Left renal cortex interstitium (tissue), 4 donors: ENCODE measurements around the gene LYAR. TPM values are rescaled to one million over a fixed set of nuclear protein-coding genes. Genes with fewer than 3 reads are reported as not detected.
A peak's percentile ranks its signal among the peaks of the same experiment; 100 is the strongest.
"Not testable (repeated sequence)": the region's sequence is repeated elsewhere in the genome, so short reads cannot be mapped to it uniquely, and the experiment has no call there.

Experiments used
- DNase-seq, 4 donors: peaks; one replicate each; pipeline ENCODE4 v3.0.0-alpha.2; 2013; ENCODE audit warnings: low read depth in 4 of 4, low spot score in 2 of 4, missing footprints in 1 of 4
- polyA plus RNA-seq, 4 donors: library from polyadenylated mRNA; unstranded; fragments of 120-200 nt; gene quantifications; one replicate each; pipeline ENCODE4 v1.2.1, GENCODE V29; 2013; ENCODE audit not compliant: insufficient read length in 4 of 4

Gene LYAR
- polyA plus RNA-seq, 4 donors, result 18.3 to 21.5 (median 20.5) TPM

- no peak for DNase-seq
These were observed 20.6 kb downstream of the LYAR start for GRCh38 chr4:4269331-4269731.

GRCh38 chr4:4268776-4269175, 21.2 kb downstream of the LYAR start:
- no peak for DNase-seq

GRCh38 chr4:4267981-4268380, 22.0 kb downstream of the LYAR start:
- DNase-seq, result no peak

GRCh38 chr4:4260185-4260751, 29.7 kb downstream of the LYAR start:
- no peak for DNase-seq

GRCh38 chr4:4259484-4260100, 30.4 kb downstream of the LYAR start:
- no peak for DNase-seq

GRCh38 chr4:4257705-4258104, 32.2 kb downstream of the LYAR start:
- DNase-seq, result not testable (repeated sequence)

- DNase-seq, result no peak
These were observed 33.2 kb downstream of the LYAR start for GRCh38 chr4:4256799-4257198.

GRCh38 chr4:4254666-4255065, 35.3 kb downstream of the LYAR start:
- no peak for DNase-seq

- DNase-seq, result no peak
These were observed 35.8 kb downstream of the LYAR start for GRCh38 chr4:4254199-4254598.

GRCh38 chr4:4249866-4250265, 40.1 kb downstream of the LYAR start:
- no peak for DNase-seq

- not testable (repeated sequence) for DNase-seq
These were observed 40.6 kb downstream of the LYAR start for GRCh38 chr4:4249342-4249741.

GRCh38 chr4:4248885-4249203, 41.1 kb downstream of the LYAR start:
- no peak for DNase-seq

GRCh38 chr4:4248029-4248884, 41.7 kb downstream of the LYAR start, which contains the start of gene TMEM128:
TSS of gene TMEM128 (minus strand) at chr4:4248223. CDS start at chr4:4248202, 21 bp downstream.
- peak; percentile 87 to 97 (median 92) for DNase-seq

GRCh38 chr4:4247696-4248028, 42.3 kb downstream of the LYAR start:
- DNase-seq, result no peak

- no peak for DNase-seq
These were observed 44.8 kb downstream of the LYAR start for GRCh38 chr4:4245172-4245571.

- not testable (repeated sequence) for DNase-seq
These were observed 50.4 kb downstream of the LYAR start for GRCh38 chr4:4239551-4239950.

GRCh38 chr4:4233610-4234009, 56.3 kb downstream of the LYAR start:
- DNase-seq, result no peak

GRCh38 chr4:4228356-4228668, 61.6 kb downstream of the LYAR start:
- no peak for DNase-seq

- no peak for DNase-seq
These were observed 62.2 kb downstream of the LYAR start for GRCh38 chr4:4227510-4228355.

GRCh38 chr4:4226606-4227438, 63.1 kb downstream of the LYAR start, which contains the start of gene OTOP1:
TSS of gene OTOP1 (minus strand) at chr4:4226929. CDS start at chr4:4226864, 65 bp downstream.
- DNase-seq, result no peak
